Activated CD4-positive, alpha-beta T cell treated with anti-CD3 and anti-CD28 coated beads, Interleukin-2, Interleukin-6, amounts not matched to agents 100 ng/mL and 50 ng/mL, durations not matched to agents 16 hours and 8 hours (primary cell): ENCODE measurements around the gene CHRM2.

Source experiments
- DNase-seq: peaks from one replicate; pipeline ENCODE4 v3.0.0-alpha.2; 2020

CHRM2 gene

DNA sequence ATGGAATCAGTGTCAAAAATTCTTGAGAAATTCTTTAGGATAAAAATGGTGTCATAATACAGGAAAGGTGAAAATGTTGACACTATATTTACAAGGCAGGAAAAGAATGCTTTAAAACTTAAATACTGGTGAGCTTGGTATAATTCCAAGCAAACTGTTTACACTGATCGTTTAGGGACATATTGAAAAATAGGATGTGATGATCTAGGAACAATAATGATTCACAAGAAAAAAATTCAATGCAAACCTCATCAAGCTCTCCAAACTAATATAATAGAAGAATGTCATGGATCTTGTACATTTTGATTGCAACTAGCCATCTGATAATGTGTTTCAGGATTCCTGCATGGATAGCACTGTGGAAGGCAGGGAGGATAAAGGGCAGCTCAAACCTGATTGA, 98.4 kb downstream of the CHRM2 start:
- no peak for DNase-seq

GRCh38 chr7:136969761-136970160, 101.3 kb downstream of the CHRM2 start:
- DNase-seq, result no peak

DNA sequence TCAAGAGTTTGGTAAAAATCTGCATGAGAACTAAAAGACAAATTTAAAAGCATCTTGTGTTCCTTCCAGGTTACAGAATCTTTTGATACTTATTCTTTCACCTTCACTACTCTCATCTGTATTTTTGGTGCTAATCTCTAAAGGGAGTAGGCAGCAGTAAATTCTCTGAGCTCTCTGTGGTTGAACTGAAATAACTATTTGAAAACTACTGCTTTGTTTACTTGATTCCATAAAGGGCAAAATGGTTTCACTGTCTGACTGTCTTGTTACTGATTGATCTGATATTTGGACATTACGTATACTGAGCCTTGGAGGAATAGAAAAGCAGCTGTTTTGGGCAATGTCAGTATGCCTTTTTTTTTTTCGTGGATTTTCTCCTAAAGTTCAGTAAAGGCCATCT, 103.3 kb downstream of the CHRM2 start:
- no peak for DNase-seq

- no peak for DNase-seq
These were observed 108.2 kb downstream of the CHRM2 start for GRCh38 chr7:136976504-136977251.

DNA sequence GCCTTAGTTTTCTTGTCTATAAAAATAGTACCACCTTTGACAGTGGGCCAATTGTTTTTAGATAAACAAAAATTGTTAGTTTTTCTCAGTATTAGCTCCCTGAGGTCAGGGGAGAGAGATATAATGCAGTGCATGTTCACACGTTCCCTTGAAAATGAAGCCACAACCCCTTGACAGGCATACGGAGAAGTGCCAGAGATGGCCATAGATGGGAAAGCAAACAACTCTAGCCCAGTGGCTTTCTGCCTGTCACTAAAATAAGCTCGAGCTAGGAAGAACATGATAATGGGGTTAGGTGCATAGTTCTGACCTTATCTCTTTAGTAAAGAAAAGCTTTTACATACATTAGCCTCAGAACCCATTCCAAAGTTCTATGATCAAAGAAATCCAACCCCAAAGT, 124.9 kb downstream of the CHRM2 start:
- DNase-seq, result no peak

DNA sequence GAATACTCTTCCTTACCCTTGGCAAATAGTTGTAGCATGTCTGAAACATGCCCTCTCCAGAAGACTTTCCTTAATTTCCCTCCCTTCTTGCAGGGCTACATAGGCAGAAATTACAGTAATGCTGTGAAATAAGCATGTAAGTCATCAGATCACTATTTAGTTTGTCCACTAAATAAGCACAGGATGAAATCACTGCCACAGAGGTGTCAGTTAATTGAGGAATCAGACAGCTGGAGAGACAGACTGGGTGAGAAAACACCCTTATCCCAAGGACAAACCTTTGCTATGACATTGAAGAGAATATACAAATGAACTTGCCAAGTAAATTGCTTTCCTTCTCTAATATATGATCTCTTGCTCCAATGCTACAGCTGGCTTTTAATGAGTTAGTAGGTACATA, 129.3 kb downstream of the CHRM2 start:
- DNase-seq, result no peak

DNA sequence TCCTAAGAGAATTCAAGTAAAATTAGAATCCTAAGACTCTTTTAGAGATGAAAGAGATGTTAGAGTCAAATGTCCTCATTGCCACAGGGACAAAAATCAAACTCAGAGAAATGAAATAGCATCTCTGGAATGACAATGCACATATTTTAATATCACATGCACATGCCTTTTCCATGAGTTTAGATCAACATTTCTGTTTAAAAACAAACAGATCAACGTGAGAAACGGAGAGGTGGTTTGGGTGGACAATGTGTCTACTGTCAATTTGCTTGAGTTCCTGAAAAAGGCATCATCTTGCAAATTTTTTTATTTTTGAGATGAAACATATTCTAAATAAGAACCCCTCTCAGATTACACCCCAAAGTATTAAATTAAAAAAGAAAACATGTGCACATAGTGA, 130.0 kb downstream of the CHRM2 start:
- DNase-seq, result no peak

DNA sequence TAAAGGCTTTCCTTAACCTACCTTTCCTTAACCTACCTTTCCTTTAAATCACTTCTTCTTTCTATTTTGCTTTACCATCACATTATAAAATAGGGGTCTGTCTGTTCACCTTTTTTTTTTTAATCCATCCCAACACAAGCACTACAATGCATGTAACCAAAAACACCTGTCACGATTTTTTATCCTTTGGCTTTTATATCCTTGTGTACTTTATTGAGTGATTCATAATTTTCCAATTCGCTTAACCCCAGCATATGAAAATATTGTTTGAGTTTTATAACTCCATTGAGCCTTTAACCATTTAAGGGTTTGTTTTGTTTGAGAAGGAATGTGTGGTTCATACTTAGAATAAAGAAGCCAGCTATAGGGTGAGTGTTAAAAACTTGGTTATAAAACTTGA, 132.2 kb downstream of the CHRM2 start:
- no peak for DNase-seq

DNA sequence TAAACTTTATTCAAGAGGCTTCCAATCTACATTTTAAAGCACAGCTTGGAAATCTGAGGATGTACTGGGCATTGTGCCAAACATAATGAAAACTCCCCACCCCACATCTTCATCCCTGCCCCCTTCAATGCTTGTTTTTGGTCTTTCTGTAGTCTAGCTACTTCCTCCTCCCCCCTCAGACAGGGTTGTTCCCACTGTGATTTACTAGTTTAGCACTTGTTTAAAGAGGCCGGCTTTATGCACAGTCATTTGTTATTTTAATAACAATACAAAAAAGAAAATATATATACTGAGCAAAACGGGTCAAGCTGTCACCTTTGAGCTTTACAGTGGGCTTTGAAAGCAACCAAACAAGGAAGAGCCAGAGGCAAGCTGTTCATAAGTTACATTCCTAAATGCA, 132.6 kb downstream of the CHRM2 start:
- DNase-seq, result no peak

DNA sequence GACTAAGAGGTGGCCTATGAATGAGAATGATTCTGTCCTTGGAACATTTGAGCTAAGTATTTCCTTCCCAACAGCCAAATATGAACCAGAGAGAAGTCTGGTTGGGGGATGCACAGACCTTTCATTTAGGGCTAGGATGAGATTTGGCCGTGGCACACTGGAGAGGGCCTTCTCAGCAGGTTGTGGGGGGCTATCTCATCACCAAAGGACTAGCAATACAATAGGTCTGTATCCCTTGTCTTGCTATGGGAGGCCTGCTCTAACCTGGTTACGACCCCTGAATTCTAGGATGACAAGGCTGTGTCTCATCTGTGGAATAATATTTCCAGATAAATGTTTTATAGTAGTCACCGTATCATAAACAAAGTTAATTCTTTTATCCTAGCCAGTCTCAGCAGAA, 133.0 kb downstream of the CHRM2 start:
- no peak for DNase-seq

- no peak for DNase-seq
These were observed 134.6 kb downstream of the CHRM2 start for GRCh38 chr7:137003086-137003485.

DNA sequence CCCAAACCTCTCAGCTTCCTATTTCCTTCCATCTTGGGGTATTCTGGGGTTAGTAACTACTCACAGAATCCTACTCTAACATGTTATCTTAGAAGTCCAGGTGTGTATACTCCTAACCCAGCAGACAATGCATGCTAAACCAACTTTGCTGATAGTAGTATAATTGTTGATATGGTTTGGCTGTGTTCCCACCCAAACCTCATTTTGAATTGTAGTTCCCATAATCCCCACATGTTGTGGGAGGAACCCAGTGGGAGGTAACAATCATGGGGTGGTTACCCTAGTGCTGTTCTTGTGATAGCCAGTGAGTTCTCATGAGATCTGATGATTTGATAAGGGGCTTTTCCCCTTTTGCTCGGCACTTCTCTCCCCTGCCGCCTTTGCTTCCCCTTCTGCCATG, 135.1 kb downstream of the CHRM2 start:
- DNase-seq, result no peak

GRCh38 chr7:137005873-137006272, 137.4 kb downstream of the CHRM2 start:
- no peak for DNase-seq

DNA sequence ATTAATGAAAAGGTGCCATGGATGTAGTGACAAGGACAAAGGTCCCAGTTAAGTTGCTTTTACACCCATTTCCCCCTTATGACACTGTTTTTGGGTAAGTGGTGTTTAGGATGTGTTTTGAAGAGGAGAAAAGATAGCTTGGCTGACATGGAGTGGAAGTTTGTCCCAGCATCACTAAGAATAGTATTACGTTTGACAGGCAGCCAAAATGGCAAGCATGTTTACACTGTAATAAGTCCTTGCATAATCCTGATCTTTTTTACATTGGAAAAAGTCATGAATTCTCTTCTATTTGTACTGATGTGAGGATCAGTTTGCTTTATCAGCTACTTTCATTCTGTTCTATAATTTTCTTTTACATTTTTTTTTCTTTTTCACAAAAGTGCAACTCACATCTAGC, 137.8 kb downstream of the CHRM2 start:
- DNase-seq, result no peak

GRCh38 chr7:137007001-137007694, 138.7 kb downstream of the CHRM2 start:
- no peak for DNase-seq

- no peak for DNase-seq
These were observed 141.0 kb downstream of the CHRM2 start for GRCh38 chr7:137009404-137009803.

GRCh38 chr7:137015015-137015414, 146.6 kb downstream of the CHRM2 start:
- DNase-seq, result no peak

DNA sequence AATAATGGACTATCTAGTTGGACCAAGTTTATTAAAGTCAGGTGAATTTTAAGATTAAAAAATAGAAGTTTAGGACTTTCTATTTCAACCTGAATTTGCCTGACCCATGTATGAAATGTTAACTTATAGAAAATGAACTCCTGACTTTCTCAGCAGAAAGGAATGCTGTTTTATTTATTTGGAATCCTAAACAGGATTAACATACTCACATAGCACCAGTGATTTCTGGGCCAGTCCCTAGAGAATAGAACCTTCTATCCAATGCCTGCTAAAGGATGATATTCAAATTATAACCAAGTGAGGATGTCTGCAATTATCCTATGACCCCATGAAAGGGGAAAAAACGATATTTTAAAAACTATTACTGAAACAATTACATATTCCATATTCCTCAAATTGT, 148.8 kb downstream of the CHRM2 start:
- DNase-seq, result no peak

- no peak for DNase-seq
These were observed 150.0 kb downstream of the CHRM2 start for GRCh38 chr7:137018468-137018867.

DNA sequence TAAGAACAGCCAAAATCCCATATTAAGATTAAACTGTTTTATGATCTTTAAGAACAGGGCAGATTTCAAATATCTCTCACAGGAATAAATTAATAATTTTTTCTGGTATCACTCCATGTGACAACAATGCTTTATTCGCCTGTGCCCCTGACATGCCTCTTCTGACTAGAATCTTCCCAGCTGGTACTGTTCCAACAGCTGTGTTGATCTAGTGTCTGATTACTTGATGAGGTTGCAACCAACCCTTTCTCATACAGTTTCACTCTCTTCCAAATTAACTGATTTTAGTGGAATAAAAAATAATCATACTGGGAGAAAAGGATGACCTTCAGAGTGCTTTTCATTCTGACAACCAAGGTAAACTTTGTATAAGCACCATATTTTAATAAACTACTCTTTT, 151.9 kb downstream of the CHRM2 start:
- DNase-seq, result no peak

DNA sequence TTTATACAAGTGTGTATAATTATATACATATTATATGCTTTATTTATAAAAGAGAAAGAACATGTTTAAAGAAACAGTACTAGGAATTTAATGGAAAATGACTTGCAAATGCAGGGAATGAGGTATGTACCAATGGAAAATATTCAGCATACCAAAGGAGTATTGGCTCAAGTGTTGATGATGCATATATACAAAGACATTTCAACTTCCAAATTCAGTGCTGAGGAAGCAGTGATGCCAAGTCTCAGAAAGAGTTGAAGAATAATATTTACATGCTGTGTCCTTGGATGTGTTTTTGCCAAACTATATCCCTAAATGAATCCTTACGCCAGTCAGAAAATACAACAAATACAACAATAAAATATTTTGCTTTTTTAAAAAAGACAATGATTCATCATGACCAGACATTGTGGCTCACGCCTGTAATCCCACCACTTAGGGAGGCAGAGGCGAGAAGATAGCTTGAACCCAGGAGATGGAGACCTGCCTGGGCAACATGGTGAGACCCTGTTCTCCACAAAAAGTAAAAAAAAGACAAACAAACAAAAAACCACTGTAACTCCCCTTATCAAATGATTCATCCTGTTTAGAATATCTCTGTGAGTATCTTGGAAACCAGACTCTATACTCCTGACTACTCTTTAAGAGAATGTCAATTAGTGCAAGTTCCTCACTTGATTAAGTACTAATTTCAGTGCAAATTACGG, 157.2 kb downstream of the CHRM2 start:
- DNase-seq, result no peak

DNA sequence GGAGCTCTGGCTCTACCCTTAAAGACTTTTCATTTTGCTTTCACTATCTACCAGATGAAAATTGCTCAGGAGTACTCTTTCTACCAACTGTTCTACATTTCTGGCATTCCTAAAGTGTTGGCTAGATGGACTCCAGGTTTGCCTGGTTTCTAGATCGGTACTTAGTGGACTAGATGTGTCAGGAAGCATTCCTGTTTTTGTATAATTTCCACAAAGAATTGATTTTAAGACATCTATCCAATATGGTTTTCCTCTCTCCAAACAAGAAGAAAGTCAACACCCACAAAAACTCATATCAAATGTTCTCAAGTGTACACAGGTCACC, 157.7 kb downstream of the CHRM2 start:
- DNase-seq, result no peak

DNA sequence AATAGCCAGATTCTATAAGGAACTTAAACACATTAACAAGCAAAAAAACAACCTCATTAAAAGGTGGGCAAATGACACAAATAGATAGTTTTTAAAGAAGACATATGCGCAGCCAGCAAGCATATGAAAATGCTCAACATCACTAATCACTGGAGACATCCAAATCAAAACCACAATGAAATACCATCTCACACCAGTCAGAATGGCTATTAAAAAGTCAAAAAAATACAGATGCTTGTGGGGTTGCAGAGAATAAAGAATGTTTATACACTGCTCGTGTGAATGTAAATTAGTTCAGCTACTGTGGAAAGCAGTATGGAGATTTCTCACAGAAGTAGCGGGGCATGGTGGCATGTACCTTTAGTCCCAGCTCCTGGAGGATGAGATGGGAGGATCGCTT, 164.0 kb downstream of the CHRM2 start:
- DNase-seq, result no peak

DNA sequence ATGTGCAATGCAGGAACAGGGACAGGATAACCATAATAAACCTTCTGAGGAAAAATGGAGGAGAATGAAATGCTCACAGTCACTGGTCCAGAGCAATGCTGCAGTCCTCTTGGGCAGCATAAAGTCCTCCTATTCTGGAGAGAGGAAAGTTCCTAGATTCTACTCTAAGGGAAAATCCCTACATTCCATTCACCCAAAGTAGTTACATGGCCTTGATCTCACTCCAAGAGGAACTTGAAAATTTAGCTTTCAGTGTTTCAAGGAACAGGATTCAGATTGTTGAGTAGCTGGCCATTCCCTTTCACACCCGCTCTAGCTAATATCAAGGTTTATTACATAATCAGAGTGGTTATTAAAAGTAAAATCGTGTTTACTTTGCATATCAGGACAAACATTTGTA, 168.3 kb downstream of the CHRM2 start:
- DNase-seq, result no peak
